ENCODE data around the gene GAB1. TPM values are rescaled to one million over a fixed set of nuclear protein-coding genes. Genes with fewer than 3 reads are reported as not detected.

GAB1 gene
- total RNA-seq, 1 donor, result 20.6 TPM

- no peaks in the 10 kb centered on the region for H3K79me2 ChIP-seq (ENCODE audit: insufficient read depth, low read length)
- TF ChIP-seq, protein P1, sequence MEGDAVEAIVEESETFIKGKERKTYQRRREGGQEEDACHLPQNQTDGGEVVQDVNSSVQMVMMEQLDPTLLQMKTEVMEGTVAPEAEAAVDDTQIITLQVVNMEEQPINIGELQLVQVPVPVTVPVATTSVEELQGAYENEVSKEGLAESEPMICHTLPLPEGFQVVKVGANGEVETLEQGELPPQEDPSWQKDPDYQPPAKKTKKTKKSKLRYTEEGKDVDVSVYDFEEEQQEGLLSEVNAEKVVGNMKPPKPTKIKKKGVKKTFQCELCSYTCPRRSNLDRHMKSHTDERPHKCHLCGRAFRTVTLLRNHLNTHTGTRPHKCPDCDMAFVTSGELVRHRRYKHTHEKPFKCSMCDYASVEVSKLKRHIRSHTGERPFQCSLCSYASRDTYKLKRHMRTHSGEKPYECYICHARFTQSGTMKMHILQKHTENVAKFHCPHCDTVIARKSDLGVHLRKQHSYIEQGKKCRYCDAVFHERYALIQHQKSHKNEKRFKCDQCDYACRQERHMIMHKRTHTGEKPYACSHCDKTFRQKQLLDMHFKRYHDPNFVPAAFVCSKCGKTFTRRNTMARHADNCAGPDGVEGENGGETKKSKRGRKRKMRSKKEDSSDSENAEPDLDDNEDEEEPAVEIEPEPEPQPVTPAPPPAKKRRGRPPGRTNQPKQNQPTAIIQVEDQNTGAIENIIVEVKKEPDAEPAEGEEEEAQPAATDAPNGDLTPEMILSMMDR (IDR thresholded peaks at IDR 0.05; ENCODE audit: extremely low read depth, low read depth, low read length), result no peak
- no peak overlapping the region for H3K4me3 ChIP-seq (ENCODE audit: insufficient read depth, low read length)
- H3K27ac ChIP-seq (ENCODE audit: low read depth, low read length), result no peak overlapping the region
- no peaks in the 10 kb centered on the region for H4K20me1 ChIP-seq (ENCODE audit: insufficient read depth, low read length)
- DNase-seq (ENCODE audit: insufficient read length, low spot score, missing footprints), result no peak
- H3K36me3 ChIP-seq (ENCODE audit: insufficient read depth, low read length), result peaks cover 3% of the 10 kb centered on the region
- no peaks in the 10 kb centered on the region for H3K4me1 ChIP-seq (ENCODE audit: insufficient read depth, low read length)
- H2AFZ ChIP-seq (ENCODE audit: low read length), result no peak overlapping the region
- no peaks in the 10 kb centered on the region for H3K9me3 ChIP-seq (ENCODE audit: low read depth, low read length)
- no peaks in the 10 kb centered on the region for H3K27me3 ChIP-seq (ENCODE audit: insufficient read depth, low read length)
- no peak overlapping the region for H3K4me2 ChIP-seq (ENCODE audit: insufficient read depth, low read length)
Observed at GRCh38 chr4:143473334-143474126, 136.9 kb downstream of the GAB1 start.

DNA sequence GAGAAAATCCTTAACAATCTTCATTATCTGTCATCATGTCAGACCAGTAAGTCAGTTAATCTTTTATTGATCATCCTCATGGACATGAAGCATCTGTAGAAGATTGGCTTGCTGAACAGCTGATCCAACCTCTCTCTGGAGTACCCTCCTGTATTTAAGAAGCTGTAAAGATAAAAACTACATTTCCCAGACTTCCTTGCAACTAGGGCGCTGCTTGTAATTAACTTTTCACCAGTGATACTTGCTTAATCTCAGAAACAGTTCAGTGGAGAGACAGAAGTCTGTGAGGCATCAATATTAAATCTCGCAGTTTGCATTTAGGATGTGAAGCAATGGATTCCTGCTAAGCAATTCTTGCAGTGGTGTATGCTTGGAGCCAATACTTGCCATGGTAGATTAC is 140.8 kb downstream of the GAB1 start:
- no peaks in the 10 kb centered on the region for H3K4me1 ChIP-seq (ENCODE audit: insufficient read depth, low read length)
- TF ChIP-seq, protein P1 (IDR thresholded peaks at IDR 0.05; ENCODE audit: extremely low read depth, low read depth, low read length), result no peak
- no peak overlapping the region for H3K27ac ChIP-seq (ENCODE audit: low read depth, low read length)
- H3K9me3 ChIP-seq (ENCODE audit: low read depth, low read length), result no peaks in the 10 kb centered on the region
- DNase-seq (ENCODE audit: insufficient read length, low spot score, missing footprints), result no peak
- no peak overlapping the region for H3K4me2 ChIP-seq (ENCODE audit: insufficient read depth, low read length)
- no peak overlapping the region for H2AFZ ChIP-seq (ENCODE audit: low read length)
- H3K4me3 ChIP-seq (ENCODE audit: insufficient read depth, low read length), result no peak overlapping the region
- no peaks in the 10 kb centered on the region for H4K20me1 ChIP-seq (ENCODE audit: insufficient read depth, low read length)
- H3K79me2 ChIP-seq (ENCODE audit: insufficient read depth, low read length), result no peaks in the 10 kb centered on the region
- H3K27me3 ChIP-seq (ENCODE audit: insufficient read depth, low read length), result no peaks in the 10 kb centered on the region
- H3K36me3 ChIP-seq (ENCODE audit: insufficient read depth, low read length), result no peaks in the 10 kb centered on the region

- H3K79me2 ChIP-seq (ENCODE audit: insufficient read depth, low read length), result no peaks in the 10 kb centered on the region
- H3K36me3 ChIP-seq (ENCODE audit: insufficient read depth, low read length), result no peaks in the 10 kb centered on the region
- no peak for DNase-seq (ENCODE audit: insufficient read length, low spot score, missing footprints)
- no peak overlapping the region for H3K4me3 ChIP-seq (ENCODE audit: insufficient read depth, low read length)
- no peaks in the 10 kb centered on the region for H3K9me3 ChIP-seq (ENCODE audit: low read depth, low read length)
- H3K27ac ChIP-seq (ENCODE audit: low read depth, low read length), result no peak overlapping the region
- H3K27me3 ChIP-seq (ENCODE audit: insufficient read depth, low read length), result no peaks in the 10 kb centered on the region
- H2AFZ ChIP-seq (ENCODE audit: low read length), result no peak overlapping the region
- TF ChIP-seq, protein P1 (IDR thresholded peaks at IDR 0.05; ENCODE audit: extremely low read depth, low read depth, low read length), result no peak
- H3K4me1 ChIP-seq (ENCODE audit: insufficient read depth, low read length), result no peaks in the 10 kb centered on the region
- no peak overlapping the region for H3K4me2 ChIP-seq (ENCODE audit: insufficient read depth, low read length)
- no peaks in the 10 kb centered on the region for H4K20me1 ChIP-seq (ENCODE audit: insufficient read depth, low read length)
Observed at GRCh38 chr4:143481361-143481760, 144.7 kb downstream of the GAB1 start.

DNA sequence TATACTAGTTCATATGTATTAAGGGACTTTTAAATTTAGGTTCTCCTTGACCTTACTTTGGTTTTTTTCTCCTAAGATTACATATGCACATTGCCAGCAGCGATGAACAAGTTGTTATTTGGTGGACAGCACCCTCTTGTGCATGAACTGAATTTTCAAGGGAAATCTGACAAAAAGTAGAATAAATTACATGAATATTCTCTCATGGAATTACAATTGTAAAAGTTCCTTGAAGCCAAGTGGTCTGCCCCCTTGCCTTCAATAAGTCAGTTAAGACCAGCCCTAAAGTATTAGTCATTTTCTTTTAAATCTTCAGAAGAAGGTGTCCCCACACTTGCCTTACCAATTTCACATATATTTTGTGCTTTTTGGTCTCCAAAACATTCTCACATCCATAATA is 146.2 kb downstream of the GAB1 start:
- H3K9me3 ChIP-seq (ENCODE audit: low read depth, low read length), result no peaks in the 10 kb centered on the region
- TF ChIP-seq, protein P1 (IDR thresholded peaks at IDR 0.05; ENCODE audit: extremely low read depth, low read depth, low read length), result peak; percentile 72
- no peak overlapping the region for H3K4me3 ChIP-seq (ENCODE audit: insufficient read depth, low read length)
- H3K36me3 ChIP-seq (ENCODE audit: insufficient read depth, low read length), result no peaks in the 10 kb centered on the region
- no peaks in the 10 kb centered on the region for H4K20me1 ChIP-seq (ENCODE audit: insufficient read depth, low read length)
- H3K27ac ChIP-seq (ENCODE audit: low read depth, low read length), result no peak overlapping the region
- H3K27me3 ChIP-seq (ENCODE audit: insufficient read depth, low read length), result no peaks in the 10 kb centered on the region
- H3K79me2 ChIP-seq (ENCODE audit: insufficient read depth, low read length), result no peaks in the 10 kb centered on the region
- no peak overlapping the region for H3K4me2 ChIP-seq (ENCODE audit: insufficient read depth, low read length)
- no peak overlapping the region for H2AFZ ChIP-seq (ENCODE audit: low read length)
- DNase-seq (ENCODE audit: insufficient read length, low spot score, missing footprints), result peak; percentile 83
- H3K4me1 ChIP-seq (ENCODE audit: insufficient read depth, low read length), result no peaks in the 10 kb centered on the region
